Smooth muscle cell of bladder (primary cell): ENCODE results near the gene IRX5. TPM values are rescaled to one million over a fixed set of nuclear protein-coding genes. Genes with fewer than 3 reads are reported as not detected.

ENCODE experiments used
- total RNA-seq: library from RNA; depleted of rRNA; stranded (reverse); fragments of >200 nt; gene quantifications from 2 replicates; pipeline ENCODE4 v1.2.3, GENCODE V29; 2014

The IRX5 gene
- under 0.01 TPM in 2 replicates for total RNA-seq

DNA sequence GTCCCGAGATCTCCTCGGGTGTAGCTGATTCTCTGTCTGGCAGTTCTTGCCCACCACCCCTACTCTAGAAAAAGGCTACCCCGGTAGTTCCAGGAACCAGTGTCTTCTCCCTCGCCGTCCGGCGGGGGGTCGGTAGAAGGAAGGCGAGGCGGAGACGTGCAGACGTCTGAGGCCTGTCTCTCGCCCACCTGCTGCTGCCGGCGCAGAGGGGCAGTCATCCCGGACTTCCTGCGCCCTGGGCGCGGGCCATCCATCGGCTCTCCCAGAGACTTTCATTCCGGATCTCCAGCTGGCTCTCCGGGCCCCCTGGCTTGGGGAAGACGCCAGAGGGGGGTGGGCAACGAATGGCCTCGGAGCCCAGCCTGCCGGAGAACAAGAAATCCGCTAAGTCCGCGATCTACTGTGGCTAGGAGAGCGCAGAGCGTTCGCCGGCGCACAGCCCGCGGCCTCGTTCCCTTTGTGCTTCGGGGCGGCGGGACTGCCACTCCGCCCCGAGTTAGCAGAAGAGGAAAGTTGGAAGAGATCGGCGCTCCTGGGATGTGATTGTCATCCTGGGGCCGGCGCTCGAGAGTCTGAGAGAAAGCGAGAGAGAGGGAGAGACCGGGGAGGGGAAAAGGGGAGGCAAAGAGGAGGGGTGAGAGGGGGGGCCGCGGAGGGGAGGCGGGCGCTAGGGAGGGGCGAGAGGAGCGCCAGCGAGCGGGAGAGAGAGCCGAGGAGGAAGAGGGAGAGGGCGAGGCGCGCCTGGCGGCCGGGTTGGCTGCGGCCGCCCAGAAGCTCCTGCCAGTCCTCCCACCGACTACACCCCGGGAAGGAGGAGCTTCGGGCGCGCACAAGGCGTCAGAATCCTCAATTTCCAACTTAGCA is at the start of gene IRX5:
Gene IRX5 (plus strand): TSS at position 861 of the 864 bp plus-strand sequence. CDS start 334 bp downstream, outside the sequence.

